Adipose tissue (tissue), 3 donors: ENCODE data around the gene RAD54L. TPM values are rescaled to one million over a fixed set of nuclear protein-coding genes. Genes with fewer than 3 reads are reported as not detected.
"Not testable (repeated sequence)": the region's sequence is repeated elsewhere in the genome, so short reads cannot be mapped to it uniquely, and the experiment has no call there.

Experiments used
- H3K27ac ChIP-seq: one replicate; pipeline ENCODE4 v1.5.1; 2013; ENCODE audit warnings: low read depth, low read length
- WGBS, 3 donors: extraction: QIAGEN DNeasy Blood & Tissue Kit; methylation state at CpG; one replicate each; pipeline ENCODE4 v1.1.7; 2013; 5-methylcytosine and 5-hydroxymethylcytosine counted together
- polyA plus RNA-seq, 3 donors: library from polyadenylated mRNA; stranded (reverse); fragments of 200-250 nt; gene quantifications; one replicate each; pipeline ENCODE4 v1.2.3, GENCODE V29; 2013
- donor health status: healthy with polysubstance abuse.
- donor health status: Bipolar disorder and iron deficiency.
- donor health status: healthy.

RAD54L gene
- polyA plus RNA-seq, 3 donors, result 0.10 to 0.24 (median 0.11) TPM

GRCh38 chr1:46231231-46231630 lies 16.3 kb upstream of the RAD54L start:
- 91 to 97% (median 96%) methylated on average over 3 of the region's 3 CpGs for WGBS, 3 donors
- H3K27ac ChIP-seq, result not testable (repeated sequence)

- H3K27ac ChIP-seq, result no peak overlapping the region
- 89 to 92% (median 90%) methylated on average over 4 of the region's 4 CpGs for whole genome bisulfite sequencing, 3 donors
Measured at GRCh38 chr1:46236882-46237281, 10.7 kb upstream of the RAD54L start.

- WGBS, 3 donors, result 62 to 76% (median 63%) methylated on average over 1 of the region's 1 CpG
- not testable (repeated sequence) for H3K27ac ChIP-seq
Measured at GRCh38 chr1:46238865-46239264, 8.7 kb upstream of the RAD54L start.

GRCh38 chr1:46241733-46242132 lies 5.8 kb upstream of the RAD54L start:
- WGBS, 3 donors, result 87 to 92% (median 88%) methylated on average over 9 to 11 of the region's 38 CpGs
- not testable (repeated sequence) for H3K27ac ChIP-seq

DNA sequence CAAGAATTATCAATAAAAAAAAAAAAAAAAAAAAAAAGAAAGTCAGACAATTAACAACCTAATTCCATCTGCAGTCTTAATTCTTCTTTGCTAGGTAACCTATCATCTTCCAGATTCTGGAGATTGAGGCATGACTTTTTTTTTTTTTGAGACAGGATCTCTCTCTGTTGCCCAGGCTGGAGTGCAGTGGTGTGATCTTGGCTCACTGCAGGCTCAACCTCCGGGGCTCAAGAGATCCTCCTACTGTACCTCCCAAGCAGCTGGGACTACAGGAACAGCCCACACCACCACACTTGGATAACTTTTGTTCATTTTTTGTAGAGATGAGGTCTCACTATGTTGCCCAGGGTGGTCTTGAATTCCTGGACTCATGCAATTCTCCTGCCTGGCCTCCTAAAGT lies 4.6 kb upstream of the RAD54L start:
- H3K27ac ChIP-seq, result no peak overlapping the region
- WGBS, 3 donors, result 64 to 78% (median 73%) methylated on average over 1 of the region's 1 CpG

- 84 to 88% (median 86%) methylated on average over 3 of the region's 3 CpGs for WGBS, 3 donors
Measured at GRCh38 chr1:46243831-46244230, 3.7 kb upstream of the RAD54L start.

GRCh38 chr1:46244656-46245371 lies 2.7 kb upstream of the RAD54L start:
- WGBS, 3 donors, result 68 to 71% (median 70%) methylated on average over 3 of the region's 3 CpGs

More at GRCh38 chr1:46243831-46244230, 3.7 kb upstream of the RAD54L start:
- not testable (repeated sequence) for H3K27ac ChIP-seq

GRCh38 chr1:46246136-46246535 lies 1.4 kb upstream of the RAD54L start:
- WGBS, 3 donors, result 91 to 94% (median 94%) methylated on average over 16 to 17 of the region's 17 CpGs
- not testable (repeated sequence) for H3K27ac ChIP-seq

More at GRCh38 chr1:46244656-46245371, 2.7 kb upstream of the RAD54L start:
- H3K27ac ChIP-seq, result no peak overlapping the region

DNA sequence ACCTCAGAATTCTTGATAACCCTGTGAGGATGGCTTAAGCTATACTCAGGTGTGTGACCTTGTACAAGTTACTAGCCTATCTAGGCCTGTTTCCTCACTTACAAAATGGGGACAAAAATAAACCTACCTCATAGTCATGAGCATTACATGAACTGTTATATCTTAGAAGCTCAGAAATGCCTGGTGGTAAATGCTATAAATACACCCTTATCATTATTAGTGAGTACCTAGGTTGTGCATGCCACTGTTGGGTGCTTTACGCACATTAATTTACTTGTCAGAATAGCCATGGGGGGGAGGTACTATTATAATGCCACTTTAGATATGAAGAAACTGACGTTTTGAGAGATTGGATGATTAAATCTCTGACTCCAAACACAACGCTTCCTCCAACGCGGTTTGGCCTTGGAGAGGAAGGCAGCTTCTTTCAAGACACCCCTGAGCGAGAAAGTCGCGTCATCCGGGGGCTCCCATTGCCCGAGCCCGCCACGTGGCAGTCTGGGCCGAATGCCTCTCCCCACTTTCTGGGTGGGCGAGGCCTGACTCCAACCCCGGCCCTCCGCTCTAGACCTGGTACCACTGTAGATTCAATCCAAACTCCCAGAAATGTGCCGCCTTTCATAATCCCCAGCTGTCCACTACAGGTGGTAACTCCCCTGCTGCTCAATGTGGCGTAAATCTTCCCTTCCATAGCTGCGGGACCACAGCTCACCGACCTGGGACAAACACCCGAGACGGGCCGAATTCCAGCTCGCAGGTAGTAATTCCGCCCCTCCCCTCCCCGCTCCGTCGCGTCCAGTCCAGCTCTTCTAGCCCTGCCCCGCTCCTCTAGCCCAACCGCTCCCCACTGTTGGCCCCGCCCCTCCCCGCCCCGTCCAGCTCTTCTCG lies 771 bp upstream of the RAD54L start:
- 1 to 2% (median 2%) methylated on average over 35 of the region's 35 CpGs for WGBS, 3 donors
- H3K27ac ChIP-seq, result no peak overlapping the region

GRCh38 chr1:46248122-46248920 lies 758 bp downstream of the RAD54L start:
- WGBS, 3 donors, result 3 to 12% (median 4%) methylated on average over 7 of the region's 7 CpGs
- no peak overlapping the region for H3K27ac ChIP-seq

DNA sequence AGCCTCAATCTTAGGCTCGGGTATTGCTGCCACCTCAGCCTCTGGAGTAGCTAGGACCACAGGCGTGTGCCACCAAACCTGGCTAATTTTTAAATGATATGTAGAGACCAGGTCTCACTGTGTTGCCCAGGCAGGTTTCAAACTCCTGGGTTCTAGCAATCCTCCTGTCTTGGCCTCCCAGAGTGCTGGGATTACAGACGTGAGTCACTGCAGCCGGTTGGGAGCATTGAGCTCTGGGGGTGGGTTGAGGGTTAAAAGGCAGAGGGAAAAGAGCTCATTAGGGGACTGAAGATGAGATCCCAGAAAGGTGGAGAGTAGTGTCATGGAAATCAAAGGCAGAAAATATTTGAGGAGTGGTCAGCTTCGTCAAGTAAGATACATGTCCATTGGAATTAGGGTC lies 7.1 kb downstream of the RAD54L start:
- H3K27ac ChIP-seq, result no peak overlapping the region
- WGBS, 3 donors, result 90 to 96% (median 95%) methylated on average over 5 of the region's 5 CpGs

DNA sequence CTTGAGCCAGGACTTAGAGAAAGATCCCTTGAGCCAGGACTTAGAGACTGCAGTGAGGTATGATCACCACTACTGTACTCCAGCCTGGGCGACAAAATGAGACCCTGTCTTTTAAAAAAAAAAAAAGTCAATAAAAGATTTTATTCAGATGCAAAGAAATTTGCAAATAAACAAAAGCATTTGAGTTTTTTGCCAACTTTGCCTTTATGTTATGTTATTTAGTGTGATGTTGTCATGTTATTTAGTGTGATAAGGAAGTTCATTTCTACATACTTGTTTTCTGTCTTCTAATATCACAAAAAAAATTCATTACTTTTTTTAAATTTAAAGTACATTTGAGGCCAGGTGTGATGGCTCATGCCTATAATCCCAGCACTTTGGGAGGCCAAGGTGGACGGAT lies 9.0 kb downstream of the RAD54L start:
- WGBS, 3 donors, result 91 to 98% (median 96%) methylated on average over 2 of the region's 2 CpGs
- H3K27ac ChIP-seq, result no peak overlapping the region

DNA sequence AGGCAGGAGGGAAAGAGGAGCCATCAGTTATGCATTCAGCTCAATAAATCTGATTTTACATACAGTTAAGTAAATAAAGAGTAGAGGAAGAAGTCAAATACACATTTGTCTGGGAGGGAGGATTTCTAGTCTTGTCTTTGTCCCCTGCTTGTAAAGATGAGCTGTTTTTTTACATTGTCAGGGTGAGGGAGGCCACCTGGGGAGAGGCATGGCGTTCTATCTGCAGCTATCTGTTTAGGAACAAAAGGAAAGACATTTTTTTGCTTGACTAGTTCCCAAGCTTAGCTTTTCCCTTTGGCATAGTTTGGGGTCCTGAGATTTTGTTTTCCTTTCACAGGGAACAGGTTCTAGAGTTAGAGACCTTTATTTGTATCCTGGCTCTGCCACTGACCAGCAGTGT lies 14.9 kb downstream of the RAD54L start:
- WGBS, 3 donors, result 96 to 100% (median 98%) methylated on average over 1 of the region's 1 CpG
- no peak overlapping the region for H3K27ac ChIP-seq

DNA sequence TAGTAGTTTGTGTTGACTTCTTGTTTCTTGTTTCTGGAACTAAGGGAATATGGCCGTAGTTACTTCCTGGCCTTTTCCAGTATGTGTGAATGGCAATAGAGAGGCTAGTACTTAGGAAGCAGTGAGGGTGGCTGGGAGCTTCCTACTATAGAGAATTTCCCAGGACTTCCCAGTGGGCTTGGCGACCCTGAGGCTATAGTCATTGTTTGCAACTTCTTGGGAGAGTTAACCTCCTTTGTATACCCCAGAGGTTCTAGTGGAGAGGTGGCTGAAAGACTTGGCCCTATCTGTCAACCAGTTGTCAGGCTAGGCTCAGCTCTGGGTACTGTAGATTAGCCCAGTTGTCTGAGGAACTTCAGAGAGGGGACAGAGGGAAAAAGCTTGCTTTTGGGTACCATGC lies 15.6 kb downstream of the RAD54L start:
- 88 to 90% (median 89%) methylated on average over 2 of the region's 2 CpGs for WGBS, 3 donors

GRCh38 chr1:46268578-46268977 lies 21.0 kb downstream of the RAD54L start:
- H3K27ac ChIP-seq, result no peak overlapping the region
- WGBS, 3 donors, result 89 to 97% (median 93%) methylated on average over 1 of the region's 1 CpG

More for the DNA sequence above, 15.6 kb downstream of the RAD54L start:
- H3K27ac ChIP-seq, result no peak overlapping the region

DNA sequence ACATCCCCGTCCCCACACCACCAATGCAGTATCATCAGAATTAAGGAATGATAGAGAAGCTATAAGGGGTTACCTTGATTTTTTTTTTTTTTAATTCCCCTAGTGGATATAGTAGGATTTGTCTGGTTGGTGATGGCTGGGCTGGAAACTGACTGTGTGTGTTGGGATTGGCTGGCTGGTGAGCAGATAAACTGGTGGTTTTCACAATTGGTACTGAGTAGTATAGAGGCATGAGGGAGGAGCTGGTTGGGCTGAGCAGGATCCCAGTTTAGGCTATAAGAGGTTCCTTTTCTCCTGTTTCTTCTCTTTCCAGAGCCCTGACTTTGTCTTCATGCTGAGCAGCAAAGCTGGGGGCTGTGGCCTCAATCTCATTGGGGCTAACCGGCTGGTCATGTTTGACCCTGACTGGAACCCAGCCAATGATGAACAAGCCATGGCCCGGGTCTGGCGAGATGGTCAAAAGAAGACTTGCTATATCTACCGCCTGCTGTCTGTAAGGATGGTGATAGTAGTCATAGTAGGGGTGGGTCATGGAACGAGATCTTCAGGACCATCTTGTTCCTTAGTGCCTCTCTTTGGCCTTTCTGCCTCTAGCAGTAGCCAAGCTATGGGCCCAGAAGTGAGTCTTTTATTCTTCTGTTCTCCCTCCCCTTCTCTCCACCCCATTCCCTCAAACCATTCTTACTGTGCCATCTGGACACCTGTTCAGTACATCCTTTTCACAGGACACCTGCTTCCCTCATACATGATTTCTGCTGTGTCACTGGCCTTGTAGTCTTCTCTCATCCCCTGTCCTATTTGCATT lies 26.9 kb downstream of the RAD54L start:
- WGBS, 3 donors, result 95 to 96% (median 95%) methylated on average over 6 of the region's 6 CpGs
- H3K27ac ChIP-seq, result no peak overlapping the region

DNA sequence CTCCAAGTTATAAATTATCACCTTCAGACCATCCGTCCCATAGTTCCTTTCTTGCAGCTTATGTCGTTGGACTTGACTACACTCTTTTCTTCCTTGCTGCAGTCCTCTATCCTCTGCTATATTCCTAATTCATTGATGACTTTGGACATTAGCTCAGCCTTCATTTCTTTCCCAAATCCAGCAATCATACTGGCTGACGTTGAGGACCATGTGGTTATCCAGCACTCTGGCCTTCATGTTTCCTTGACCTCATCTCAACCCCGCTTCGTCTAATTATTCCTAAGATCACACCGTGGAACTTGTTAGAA lies 27.4 kb downstream of the RAD54L start:
- WGBS, 3 donors, result 86 to 94% (median 94%) methylated on average over 6 of the region's 6 CpGs
- no peak overlapping the region for H3K27ac ChIP-seq
